ENCODE results near the gene TGFBRAP1. TPM values are rescaled to one million over a fixed set of nuclear protein-coding genes. Genes with fewer than 3 reads are reported as not detected.
A peak's percentile ranks its signal among the peaks of the same experiment; 100 is the strongest.

Gene TGFBRAP1
- total RNA-seq, 1 experiment from 2014 or later = 16.4 TPM

- no peak for DNase-seq
- Histone ChIP-seq H3K36me3 (replicated peaks; ENCODE audit: control insufficient read depth, insufficient read depth, low read length) (peaks cover 17% of the 10 kb centered on the region), H3K27me3 (ENCODE audit: control insufficient read depth, insufficient read depth, low read length) (no peaks in the 10 kb centered on the region), H3K4me3 (ENCODE audit: insufficient read depth, low read depth, low read length) (no peak overlapping the region)
Observed at GRCh38 chr2:105365206-105365605, 35.7 kb upstream of the TGFBRAP1 start.

- DNase-seq = no peak
- Histone ChIP-seq H3K36me3 (replicated peaks; ENCODE audit: control insufficient read depth, insufficient read depth, low read length) (peaks cover 17% of the 10 kb centered on the region), H3K4me3 (ENCODE audit: insufficient read depth, low read depth, low read length) (no peak overlapping the region), H3K27me3 (ENCODE audit: control insufficient read depth, insufficient read depth, low read length) (no peaks in the 10 kb centered on the region)
Observed at GRCh38 chr2:105364436-105365139, 35.1 kb upstream of the TGFBRAP1 start.

GRCh38 chr2:105362862-105363591 lies 33.5 kb upstream of the TGFBRAP1 start:
- Histone ChIP-seq H3K4me3 (ENCODE audit: insufficient read depth, low read depth, low read length) (no peak overlapping the region), H3K36me3 (replicated peaks; ENCODE audit: control insufficient read depth, insufficient read depth, low read length) (peaks cover 19% of the 10 kb centered on the region), H3K27me3 (ENCODE audit: control insufficient read depth, insufficient read depth, low read length) (no peaks in the 10 kb centered on the region)
- DNase-seq = no peak

GRCh38 chr2:105361102-105361889 lies 31.8 kb upstream of the TGFBRAP1 start:
- no peak for DNase-seq
- Histone ChIP-seq H3K36me3 (replicated peaks; ENCODE audit: control insufficient read depth, insufficient read depth, low read length) (peaks cover 15% of the 10 kb centered on the region), H3K4me3 (ENCODE audit: insufficient read depth, low read depth, low read length) (no peak overlapping the region), H3K27me3 (ENCODE audit: control insufficient read depth, insufficient read depth, low read length) (no peaks in the 10 kb centered on the region)

- H3K4me3 ChIP-seq (ENCODE audit: insufficient read depth, low read depth, low read length) = no peak overlapping the region
- no peaks in the 10 kb centered on the region for H3K27me3 ChIP-seq (ENCODE audit: control insufficient read depth, insufficient read depth, low read length)
- H3K36me3 ChIP-seq (replicated peaks; ENCODE audit: control insufficient read depth, insufficient read depth, low read length) = peaks cover 15% of the 10 kb centered on the region
- no peak for DNase-seq
Observed at GRCh38 chr2:105358593-105358992, 29.1 kb upstream of the TGFBRAP1 start.

- H3K4me3 ChIP-seq (ENCODE audit: insufficient read depth, low read depth, low read length) = no peak overlapping the region
- H3K36me3 ChIP-seq (replicated peaks; ENCODE audit: control insufficient read depth, insufficient read depth, low read length) = peaks cover 6% of the 10 kb centered on the region
- H3K27me3 ChIP-seq (ENCODE audit: control insufficient read depth, insufficient read depth, low read length) = no peaks in the 10 kb centered on the region
- DNase-seq = no peak
Observed at GRCh38 chr2:105357122-105357521, 27.6 kb upstream of the TGFBRAP1 start.

- no peak for DNase-seq
- Histone ChIP-seq H3K4me3 (ENCODE audit: insufficient read depth, low read depth, low read length) (no peak overlapping the region), H3K27me3 (ENCODE audit: control insufficient read depth, insufficient read depth, low read length) (no peaks in the 10 kb centered on the region), H3K36me3 (replicated peaks; ENCODE audit: control insufficient read depth, insufficient read depth, low read length) (peaks cover 33% of the 10 kb centered on the region)
Observed at GRCh38 chr2:105344704-105345345, 15.3 kb upstream of the TGFBRAP1 start.

- DNase-seq = no peak
Observed at GRCh38 chr2:105339414-105339813, 9.9 kb upstream of the TGFBRAP1 start.

GRCh38 chr2:105338020-105338385 lies 8.5 kb upstream of the TGFBRAP1 start:
- DNase-seq = no peak
- Histone ChIP-seq H3K4me3 (ENCODE audit: insufficient read depth, low read depth, low read length) (peak overlapping the region; percentile 86), H3K27me3 (ENCODE audit: control insufficient read depth, insufficient read depth, low read length) (no peaks in the 10 kb centered on the region), H3K36me3 (replicated peaks; ENCODE audit: control insufficient read depth, insufficient read depth, low read length) (peaks cover 8% of the 10 kb centered on the region)

More at GRCh38 chr2:105339414-105339813, 9.9 kb upstream of the TGFBRAP1 start:
- H3K36me3 ChIP-seq (replicated peaks; ENCODE audit: control insufficient read depth, insufficient read depth, low read length) = peaks cover 15% of the 10 kb centered on the region
- H3K27me3 ChIP-seq (ENCODE audit: control insufficient read depth, insufficient read depth, low read length) = no peaks in the 10 kb centered on the region
- H3K4me3 ChIP-seq (ENCODE audit: insufficient read depth, low read depth, low read length) = no peak overlapping the region

- Histone ChIP-seq H3K36me3 (replicated peaks; ENCODE audit: control insufficient read depth, insufficient read depth, low read length) (peaks cover 5% of the 10 kb centered on the region), H3K27me3 (ENCODE audit: control insufficient read depth, insufficient read depth, low read length) (no peaks in the 10 kb centered on the region), H3K4me3 (ENCODE audit: insufficient read depth, low read depth, low read length) (peak within 1 kb of the TSS; percentile 86)
- peak; percentile 92 for DNase-seq
Observed at GRCh38 chr2:105337122-105338019, 7.8 kb upstream of the TGFBRAP1 start, which contains the start of gene C2orf49. C2orf49 (plus strand) TSS chr2:105337540; CDS start chr2:105337588, 48 bp downstream.

- Histone ChIP-seq H3K4me3 (ENCODE audit: insufficient read depth, low read depth, low read length) (peak overlapping the region; percentile 86), H3K27me3 (ENCODE audit: control insufficient read depth, insufficient read depth, low read length) (no peaks in the 10 kb centered on the region), H3K36me3 (replicated peaks; ENCODE audit: control insufficient read depth, insufficient read depth, low read length) (peaks cover 5% of the 10 kb centered on the region)
- DNase-seq = no peak
Observed at GRCh38 chr2:105336786-105337121, 7.2 kb upstream of the TGFBRAP1 start.

- Histone ChIP-seq H3K36me3 (replicated peaks; ENCODE audit: control insufficient read depth, insufficient read depth, low read length) (peaks cover 4% of the 10 kb centered on the region), H3K4me3 (ENCODE audit: insufficient read depth, low read depth, low read length) (no peak overlapping the region), H3K27me3 (ENCODE audit: control insufficient read depth, insufficient read depth, low read length) (no peaks in the 10 kb centered on the region)
- DNase-seq = no peak
Observed at GRCh38 chr2:105335469-105335868, 5.9 kb upstream of the TGFBRAP1 start.

GRCh38 chr2:105334211-105334610 lies 4.7 kb upstream of the TGFBRAP1 start:
- no peak for DNase-seq
- no peak overlapping the region for H3K4me3 ChIP-seq (ENCODE audit: insufficient read depth, low read depth, low read length)
- no peaks in the 10 kb centered on the region for H3K36me3 ChIP-seq (replicated peaks; ENCODE audit: control insufficient read depth, insufficient read depth, low read length)
- no peaks in the 10 kb centered on the region for H3K27me3 ChIP-seq (ENCODE audit: control insufficient read depth, insufficient read depth, low read length)
